Measurements from ENCODE around the gene ADNP.

ADNP gene

DNA sequence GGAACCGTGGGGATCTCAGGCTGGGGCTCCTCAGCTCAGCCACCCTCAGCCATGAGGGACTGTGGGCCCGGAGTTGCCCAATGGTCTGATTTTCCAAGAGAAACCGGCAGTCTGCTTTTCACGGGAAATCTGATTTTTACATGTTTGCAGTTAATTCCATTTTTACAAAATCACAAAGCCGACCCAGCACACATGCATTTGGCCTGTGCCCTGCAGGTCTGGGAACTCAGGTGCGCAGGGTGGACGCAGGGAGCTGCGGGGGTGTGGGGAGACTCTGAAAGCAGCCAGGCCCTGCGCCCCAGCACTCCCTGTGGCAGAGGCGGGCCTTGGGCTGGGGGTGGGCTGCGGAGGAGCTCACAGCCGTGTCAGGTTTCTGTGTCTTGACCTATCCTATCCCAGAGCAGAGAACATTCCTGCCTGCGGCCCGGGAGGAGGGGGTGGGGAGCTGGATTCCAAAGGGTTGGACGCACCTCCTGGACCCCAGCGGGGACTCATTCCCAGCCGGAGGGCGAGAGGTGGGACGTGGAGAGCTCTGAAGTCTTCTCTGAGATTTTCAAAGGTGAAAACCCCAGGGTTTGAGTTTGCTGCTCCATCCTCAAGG, 60.6 kb downstream of the ADNP start:
- DNase-seq = no peak

DNA sequence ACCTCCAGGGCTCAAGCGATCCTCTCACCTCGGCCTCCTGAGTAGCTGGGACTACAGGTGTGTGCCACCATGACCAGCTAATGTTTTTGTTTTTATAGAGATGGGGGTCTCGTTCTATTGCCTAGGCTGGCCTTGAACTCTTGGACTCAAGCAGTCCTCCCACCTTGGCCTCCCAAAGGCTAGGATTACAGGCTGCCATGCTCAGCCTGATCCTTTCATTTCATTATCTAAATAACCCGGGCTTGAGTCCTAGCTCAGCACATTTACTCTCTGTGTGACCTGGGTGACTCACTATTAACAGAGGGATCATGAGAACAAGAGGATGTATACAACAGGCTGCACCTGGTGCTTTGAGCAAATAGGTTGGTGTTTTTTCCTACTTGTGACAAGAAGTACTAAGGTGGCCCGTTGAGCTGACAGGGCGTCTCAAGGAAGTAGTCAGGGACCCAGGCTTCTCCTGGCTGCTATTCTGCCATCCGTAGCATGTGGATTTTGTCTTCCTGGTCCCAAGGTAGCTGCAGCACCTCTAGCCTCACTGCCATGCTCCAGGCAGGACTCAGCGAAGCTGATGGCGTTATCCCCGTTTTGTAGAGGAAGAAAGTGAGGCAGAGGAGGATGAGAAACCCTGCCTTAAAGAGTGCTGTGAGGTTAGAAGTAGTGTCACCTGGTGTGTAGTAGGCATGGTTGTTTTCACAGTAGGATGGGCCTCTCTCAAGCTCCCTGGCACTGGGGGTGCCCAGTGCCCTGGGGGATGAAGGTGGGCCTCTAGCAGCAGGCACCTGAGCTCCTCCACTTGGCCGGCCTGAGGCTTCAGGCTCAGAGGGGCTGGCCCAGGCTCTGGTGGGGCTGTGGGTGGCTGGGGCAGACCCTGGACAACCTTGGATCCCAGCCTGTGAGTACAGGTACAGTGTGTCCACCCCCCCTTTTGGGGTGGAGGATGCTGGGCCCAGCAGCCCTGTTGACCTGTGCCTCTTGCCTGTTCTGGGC, 62.4 kb downstream of the ADNP start:
- DNase-seq = no peak

DNA sequence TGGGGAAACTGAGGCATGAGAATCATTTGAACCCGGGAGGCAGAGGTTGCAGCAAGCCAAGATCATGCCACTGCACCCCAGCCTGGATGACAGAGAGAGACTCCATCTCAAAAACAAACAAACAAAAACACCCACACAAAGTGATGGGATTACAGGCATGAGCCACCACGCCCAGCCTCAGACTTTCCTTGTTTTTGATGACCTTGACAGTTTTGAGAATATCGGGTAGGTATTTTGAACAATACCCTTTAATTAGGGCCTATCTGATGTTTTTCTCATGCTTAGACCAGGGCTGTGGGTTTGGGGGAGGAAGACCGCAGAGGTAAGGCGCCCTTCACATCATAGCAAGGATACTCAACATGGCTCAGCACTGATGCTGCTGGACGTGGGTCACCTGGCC, 63.4 kb downstream of the ADNP start:
- no peak for DNase-seq

- DNase-seq = no peak
Observed at GRCh38 chr20:50866831-50867230, 64.4 kb downstream of the ADNP start.

GRCh38 chr20:50866036-50866685, 65.1 kb downstream of the ADNP start:
- DNase-seq = no peak

DNA sequence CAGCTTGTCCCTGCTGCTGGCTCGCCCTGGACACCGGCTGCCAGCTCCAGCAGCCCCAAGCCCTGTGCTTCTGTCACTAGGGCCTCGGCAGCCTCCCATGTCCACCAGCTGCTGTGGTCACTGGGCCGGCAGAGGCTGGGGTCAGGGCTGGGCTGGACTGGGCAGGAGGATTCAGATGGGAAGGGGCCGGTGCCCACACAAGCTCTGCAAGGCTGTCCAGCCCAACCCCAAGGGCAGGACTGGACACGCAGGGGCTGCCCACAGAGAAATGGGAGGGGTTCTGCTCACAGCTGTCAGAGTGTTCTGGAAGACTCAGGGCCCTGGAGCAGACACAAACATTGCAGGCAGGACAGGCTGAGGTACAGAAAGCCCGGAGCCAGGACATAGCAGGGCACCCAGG, 65.6 kb downstream of the ADNP start:
- no peak for DNase-seq

DNA sequence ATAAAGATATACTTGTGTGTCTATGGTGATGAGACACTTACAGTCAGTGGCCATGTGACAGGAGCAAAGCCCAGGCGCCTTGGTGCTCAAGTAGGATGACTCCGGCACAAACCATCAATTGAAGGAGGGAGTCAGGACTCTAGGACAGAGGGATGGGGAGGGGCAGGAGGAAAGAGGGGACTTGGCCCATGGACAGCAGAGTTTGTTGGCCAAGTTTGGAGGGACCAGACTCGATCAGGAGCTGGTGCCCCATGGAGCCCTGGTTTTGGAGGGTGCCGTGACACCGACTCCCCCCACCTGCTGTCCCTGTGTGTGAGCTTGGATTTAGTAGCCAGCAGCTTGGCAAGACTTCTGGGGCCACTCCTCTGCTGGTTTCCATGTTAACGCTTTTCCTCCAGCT, 66.1 kb downstream of the ADNP start:
- no peak for DNase-seq

DNA sequence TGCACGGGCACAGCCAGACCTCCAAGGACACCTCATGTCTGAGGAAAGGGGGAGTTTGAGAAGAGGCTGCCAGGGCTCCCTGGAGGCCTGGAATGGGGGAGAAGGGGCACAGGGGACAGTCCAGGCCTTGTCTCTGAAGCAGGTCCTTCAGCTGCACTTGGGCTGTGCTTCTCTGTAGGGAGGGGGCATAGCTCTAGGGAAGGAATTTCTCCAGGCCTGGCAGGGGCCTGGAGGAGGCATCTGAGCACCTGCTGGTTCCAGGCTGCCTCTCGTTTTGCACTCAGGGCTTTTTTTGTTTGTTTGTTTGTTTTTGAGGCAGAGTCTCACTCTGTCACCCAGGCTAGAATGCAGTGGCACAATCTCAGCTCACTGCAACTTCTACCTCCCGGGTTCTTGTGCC, 68.7 kb downstream of the ADNP start:
- DNase-seq = no peak

DNA sequence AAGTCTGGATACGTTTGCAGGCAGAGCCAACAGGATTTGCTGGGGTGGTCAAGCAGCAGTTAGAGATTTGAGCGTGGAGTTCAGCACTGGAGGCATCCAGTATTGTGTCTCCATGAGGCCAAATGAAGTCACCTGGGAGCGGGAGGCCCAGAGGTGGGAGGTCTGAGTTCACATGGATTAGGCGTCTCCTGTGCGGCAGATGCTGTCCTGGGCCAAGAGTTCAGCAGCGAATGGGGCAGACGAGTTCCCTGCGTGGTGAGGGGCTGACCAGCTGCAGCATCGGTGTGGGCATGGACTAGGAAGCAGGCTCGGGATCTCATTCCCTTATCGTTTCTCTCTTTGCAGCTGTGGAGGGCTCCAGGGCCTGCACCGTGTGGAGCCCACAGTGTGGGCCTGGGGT, 70.2 kb downstream of the ADNP start:
- no peak for DNase-seq

DNA sequence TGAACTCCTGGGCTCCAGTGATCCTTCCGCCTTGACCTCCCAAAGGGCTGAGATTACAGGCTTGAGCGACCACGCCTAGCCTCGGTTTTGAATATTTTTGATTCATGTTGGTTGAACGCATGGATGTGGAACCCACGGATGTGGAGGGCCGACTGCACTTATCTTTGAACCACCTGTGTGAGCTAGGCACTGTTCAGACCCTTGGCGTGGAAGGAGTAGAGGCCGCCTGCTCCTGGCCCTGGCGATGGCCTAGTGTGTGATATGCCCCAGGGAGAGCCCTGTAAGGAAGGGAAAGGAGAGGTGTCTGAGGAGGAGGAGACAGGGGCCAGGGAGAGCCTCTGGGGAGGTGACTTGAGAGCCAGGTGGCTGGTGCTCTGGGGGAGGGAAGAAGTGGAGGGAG, 72.1 kb downstream of the ADNP start:
- no peak for DNase-seq

GRCh38 chr20:50858525-50858924, 72.7 kb downstream of the ADNP start:
- no peak for DNase-seq

DNA sequence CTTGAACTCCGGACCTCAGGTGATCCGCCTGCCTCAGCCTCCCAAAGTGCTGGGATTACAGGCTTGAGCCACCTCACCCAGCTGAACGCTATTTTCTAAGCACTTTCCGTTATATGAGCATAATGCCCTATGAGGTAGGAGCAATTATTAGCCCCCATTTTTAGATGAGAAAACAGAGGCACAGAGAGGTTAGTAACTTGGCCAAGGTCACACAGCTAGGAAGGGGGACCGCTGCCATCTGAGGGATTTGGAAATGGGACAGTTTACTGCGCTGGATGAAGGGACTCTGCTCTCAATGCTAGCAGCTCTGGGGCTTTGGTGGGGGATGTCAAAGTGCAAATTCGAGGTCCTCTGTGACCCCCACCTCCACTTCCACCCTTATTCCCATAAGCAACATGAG, 73.9 kb downstream of the ADNP start:
- no peak for DNase-seq

- DNase-seq = no peak
Observed at GRCh38 chr20:50856475-50857041, 74.7 kb downstream of the ADNP start.

- no peak for DNase-seq
Observed at GRCh38 chr20:50855498-50856474, 75.5 kb downstream of the ADNP start.

DNA sequence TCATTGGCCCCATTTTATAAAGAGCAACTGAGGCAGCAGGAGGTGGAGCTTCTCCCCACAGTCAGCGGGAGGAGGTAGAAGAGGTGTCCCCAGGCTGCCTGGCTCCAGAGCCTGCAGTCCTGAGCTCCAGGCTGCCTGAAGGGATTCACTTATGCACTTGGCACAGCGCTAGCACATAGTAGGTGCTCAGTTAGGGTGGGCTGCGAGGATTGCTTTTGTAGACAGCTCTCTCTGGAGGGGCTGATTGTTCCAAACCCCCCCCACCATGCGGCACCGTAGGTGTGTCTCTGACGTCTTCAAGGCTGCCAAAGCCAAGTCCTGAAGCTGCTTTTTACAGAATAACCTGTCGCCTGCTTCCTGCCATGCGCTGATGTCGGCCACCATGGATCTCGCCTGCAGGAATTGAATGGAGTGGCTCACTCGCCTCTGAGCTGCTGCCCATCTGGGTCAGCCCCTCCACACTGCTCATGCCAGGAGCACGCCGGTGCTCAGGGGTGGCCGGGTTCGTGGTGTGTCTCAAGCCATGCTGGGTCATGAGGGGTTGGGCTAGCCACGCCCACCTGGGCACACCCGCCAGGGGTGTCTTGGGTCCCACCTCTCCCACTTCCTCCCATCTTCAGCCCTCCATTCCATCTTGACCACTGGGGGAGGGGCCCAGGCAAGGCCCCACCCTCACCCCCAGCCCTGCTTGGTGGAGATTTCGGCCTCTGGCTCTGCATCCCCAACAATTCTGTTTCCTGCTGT, 76.6 kb downstream of the ADNP start:
- DNase-seq = no peak

DNA sequence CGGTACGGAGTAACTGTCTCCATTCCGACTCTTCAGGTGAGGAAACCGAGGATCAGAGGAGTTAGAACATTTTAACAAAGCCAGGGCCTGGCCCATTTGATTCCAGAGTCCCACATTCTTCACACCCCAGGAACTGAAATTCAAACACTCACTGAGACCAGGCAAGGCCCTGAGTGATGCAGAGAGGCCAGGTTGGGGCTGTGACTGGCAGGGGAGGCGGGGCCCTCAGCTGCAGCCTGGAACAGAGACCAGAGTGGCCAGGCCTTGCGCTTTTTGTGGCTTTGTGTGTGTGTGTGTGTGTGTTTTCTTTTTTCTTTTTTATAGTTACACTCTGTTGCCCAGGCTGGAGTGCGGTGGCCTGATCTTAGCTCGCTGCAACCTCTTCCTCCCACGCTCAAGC, 79.2 kb downstream of the ADNP start:
- DNase-seq = no peak

GRCh38 chr20:50850721-50851286, 80.4 kb downstream of the ADNP start:
- DNase-seq = no peak

DNA sequence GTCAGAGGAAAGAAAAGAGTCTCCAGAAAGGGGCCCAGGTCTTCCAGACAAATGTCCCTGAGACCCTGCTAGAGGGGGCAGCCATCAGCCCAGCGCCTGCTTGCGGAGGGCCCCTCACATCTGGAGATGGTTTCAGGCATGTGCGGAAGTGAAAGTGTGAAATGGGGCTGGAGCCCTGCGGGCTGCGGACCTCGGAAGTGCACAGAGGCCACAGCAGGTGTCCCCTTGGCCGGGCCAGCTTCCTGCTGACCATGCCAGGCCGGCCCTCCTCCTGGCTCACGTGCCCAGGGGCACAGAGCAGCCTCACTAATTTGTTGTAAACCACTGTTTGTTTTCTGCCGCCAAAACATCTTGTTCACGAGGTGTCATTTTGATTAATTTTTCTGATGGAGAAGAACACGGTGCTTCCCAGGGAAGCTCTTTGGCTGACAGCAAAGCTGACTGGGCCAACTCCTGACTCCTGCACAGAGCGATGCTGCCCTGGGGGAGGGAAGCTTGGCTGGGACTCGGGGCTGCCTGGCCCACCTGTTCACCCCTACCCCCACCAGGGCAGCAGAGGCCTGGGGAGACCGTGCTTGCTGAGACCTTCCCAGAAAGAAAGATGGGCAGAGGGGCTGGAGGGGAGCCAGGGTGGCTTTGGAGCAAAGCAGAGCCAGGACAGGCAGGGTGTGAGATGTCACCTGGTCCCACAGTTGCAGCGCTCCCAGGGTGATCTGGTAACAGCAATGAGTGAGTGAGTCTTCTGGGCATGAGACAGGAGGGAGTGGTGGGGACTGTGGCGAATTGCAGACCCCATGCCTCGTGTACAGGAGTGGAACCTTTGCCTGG, 82.2 kb downstream of the ADNP start:
- DNase-seq = no peak

- no peak for DNase-seq
Observed at GRCh38 chr20:50848341-50848808, 82.9 kb downstream of the ADNP start.
